GM04504 (cell line): Measurements from ENCODE around the gene SUMO4.

Experiments
- DNase-seq: peaks from one replicate; pipeline ENCODE4 v3.0.0-alpha.2; 2012; ENCODE audit warnings: low read depth

The SUMO4 gene

DNA sequence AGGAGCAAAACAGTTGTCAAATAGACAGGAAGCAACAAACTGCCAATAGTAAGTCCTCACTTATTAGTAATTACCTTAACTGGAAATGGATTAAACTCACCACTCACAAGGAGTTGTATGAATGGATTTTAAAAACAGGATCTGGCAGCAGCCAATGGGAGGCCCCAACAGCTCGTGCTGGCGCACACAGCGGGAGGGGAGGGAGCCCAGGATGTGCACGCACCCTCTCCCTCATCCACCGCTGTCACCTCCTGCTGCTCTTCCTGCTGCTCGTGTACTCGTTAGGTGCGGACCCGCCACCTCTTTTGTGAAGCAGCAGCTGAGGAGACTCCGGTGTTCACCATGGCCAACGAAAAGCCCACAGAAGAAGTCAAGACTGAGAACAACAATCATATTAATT lies at the start of gene SUMO4:
TSS of gene SUMO4 (plus strand) at position 213 of the 400 bp plus-strand sequence. CDS start at position 343, 130 bp downstream.
- DNase-seq: no peak

DNA sequence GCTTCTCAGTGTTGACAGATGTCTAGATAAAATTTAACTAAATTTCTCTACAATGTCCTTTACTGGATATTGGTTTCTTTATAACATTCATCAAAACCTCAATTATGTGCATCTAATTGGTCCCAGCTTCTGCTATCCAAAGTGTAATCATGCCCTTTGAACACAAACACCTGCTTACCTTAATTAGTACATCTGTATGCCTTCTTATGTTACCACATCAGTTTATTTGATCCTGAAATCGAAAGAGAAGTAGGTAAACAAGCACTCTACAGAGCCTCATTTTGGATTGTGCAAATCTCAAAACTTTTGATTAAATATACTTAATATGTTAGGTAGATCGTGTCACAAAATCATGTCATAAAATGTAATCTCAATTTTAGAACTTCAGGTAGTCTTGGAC lies 46.1 kb upstream of the SUMO4 start:
- no peak for DNase-seq

DNA sequence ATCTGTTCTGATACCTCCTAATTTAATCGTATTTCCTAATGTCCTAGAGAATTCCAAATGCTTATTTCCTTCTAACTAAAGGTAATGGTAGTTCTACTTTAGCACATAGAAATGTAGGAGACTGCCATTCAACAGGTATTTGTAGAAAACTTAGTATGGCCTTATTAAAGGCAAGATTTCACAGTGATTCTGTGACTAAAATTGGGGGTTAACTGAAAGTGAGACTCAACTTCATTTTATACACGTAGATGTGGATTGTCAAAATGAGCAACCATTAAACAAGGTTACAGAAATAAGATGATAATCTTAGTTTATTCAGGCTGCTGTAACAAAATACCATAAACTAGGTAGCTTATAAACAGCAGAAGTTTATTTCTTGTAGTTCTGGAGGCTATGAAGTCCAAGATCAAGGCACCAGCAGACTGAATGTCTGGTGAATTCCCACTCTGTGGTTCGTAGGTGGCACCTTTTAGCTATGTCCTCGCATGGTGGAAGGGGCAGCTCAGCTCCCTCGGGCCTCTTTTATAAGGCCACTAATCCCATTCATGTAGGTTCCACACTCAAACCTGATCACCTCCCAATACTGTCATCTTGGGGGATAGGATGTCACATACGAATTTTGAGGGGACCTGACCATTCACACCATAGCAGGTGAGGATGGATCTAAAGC lies 43.8 kb upstream of the SUMO4 start:
- DNase-seq: no peak

DNA sequence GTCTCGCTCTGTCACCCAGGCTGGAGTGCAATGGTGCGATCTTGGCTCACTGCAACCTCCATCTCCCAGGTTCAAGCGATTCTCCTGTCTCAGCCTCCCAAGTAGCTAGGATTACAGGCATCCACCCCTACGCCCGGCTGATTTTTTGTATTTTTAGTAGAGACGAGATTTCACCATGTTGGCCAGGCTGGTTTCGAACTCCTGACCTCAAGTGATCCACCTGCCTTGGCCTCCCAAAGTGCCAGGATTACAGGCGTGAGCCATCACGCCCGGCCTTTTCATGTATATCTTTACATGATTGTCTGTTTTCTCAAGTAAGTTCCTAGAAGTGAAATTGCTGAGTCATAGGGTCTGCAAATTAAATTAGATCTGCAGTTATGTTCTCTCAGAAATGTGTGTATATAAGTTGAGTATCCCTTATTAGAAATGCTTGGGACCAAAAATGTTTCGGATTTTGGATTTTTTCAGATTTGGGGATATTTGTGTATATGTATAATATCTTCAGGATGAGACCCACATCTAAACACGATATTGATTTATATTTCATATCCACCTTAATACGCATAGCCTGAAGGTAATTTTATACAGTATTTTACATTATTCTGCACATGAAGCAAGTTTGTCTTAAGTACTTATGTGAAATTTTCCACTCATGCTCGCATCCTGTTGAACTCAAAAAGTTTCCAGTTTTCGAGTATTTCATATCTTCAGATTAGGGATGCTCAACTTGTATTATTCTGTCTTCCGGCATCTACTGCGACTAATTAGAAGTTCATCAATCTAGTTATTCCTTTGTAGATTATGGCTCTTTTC lies 42.1 kb upstream of the SUMO4 start:
- no peak for DNase-seq

DNA sequence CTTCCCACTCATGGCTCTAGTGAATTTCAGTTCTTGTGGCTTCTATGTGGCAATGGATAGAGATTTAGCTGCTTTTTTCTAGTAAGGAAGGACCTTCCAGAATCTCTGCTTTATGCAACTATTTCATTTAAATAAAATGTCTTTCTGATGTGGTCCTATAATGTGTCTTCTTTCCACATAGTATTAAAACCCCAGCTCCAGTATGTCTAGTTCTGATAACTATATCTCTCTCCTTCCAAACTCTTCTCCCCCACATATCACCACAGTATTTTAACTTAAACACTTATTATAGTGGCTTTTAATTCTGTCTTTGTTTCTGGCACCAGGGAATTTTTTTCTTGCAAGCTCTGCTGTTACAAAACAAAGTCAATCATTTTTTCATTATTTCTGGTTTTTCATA lies 40.6 kb upstream of the SUMO4 start:
- DNase-seq: no peak

DNA sequence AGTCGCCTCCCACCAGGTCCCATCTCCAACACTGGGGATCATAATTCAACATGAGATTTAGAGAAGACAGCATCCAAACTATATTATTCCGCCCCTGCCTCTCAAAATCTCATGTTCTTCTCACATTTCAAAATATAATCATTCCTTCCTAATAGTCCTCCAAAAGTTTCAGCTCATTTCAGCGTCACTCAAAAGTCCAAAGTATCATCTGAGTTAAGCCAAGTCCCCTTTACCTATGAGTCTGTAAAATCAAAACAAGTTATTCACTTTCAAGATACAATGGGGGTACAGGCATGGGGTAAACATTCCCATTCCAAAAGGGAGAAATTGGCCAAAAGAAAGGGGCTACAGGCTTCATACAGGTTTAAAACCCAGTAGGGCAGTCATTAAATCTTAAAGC lies 39.5 kb upstream of the SUMO4 start:
- no peak for DNase-seq

DNA sequence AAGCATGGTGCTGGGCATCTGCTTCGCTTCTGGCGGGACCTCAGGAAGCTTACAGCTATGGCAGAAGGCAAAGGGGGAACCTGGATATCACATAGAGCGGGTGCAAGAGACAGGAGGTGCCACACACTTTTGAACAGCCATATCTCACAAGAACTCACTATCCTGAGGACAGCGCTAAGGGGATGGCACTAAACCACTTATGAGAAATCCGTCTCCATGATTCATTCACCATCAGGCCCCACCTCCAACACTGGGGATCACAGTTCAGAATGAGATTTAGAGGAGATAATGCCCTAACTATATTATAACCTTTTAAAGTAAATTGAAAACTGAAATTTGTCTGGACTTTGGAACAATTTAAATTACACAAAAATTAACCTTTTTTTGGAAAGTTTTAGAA lies 37.8 kb upstream of the SUMO4 start:
- no peak for DNase-seq

DNA sequence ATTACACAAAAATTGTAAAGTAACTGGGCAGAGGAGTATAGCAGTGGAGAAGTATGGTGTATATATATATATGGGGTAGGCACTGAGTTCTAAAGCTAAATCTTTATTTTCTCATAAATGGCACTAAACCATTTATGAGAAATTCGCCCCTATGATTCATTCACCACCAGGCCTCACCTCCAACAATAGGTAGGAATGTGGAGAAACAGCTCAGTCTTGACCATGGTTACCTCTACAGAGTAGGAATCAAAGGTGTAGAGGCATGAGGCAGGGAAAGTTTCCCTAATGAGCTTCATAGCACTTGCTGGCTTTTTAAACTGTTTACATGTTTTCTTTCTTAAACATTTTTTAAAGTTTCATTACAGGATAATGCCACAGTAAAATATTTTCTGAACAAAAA lies 36.9 kb upstream of the SUMO4 start:
- no peak for DNase-seq

DNA sequence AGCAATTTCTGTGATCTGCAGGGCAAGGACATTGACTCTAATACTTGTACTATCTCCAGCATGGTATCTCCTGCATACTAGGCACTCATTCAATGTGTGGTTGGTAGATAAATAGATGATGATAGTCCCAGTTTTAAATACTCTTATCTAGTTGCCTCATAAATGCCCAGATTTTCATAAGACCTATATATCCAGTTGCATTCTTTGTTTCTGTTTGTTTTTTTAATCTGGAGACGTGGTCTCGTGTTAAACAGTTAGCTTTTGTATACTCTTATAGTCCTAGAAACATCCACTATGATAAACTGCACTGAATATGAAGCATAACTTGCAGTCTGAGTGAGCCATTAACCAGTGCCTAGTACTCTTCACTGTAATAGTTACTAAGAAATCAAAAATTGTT lies 35.5 kb upstream of the SUMO4 start:
- no peak for DNase-seq

DNA sequence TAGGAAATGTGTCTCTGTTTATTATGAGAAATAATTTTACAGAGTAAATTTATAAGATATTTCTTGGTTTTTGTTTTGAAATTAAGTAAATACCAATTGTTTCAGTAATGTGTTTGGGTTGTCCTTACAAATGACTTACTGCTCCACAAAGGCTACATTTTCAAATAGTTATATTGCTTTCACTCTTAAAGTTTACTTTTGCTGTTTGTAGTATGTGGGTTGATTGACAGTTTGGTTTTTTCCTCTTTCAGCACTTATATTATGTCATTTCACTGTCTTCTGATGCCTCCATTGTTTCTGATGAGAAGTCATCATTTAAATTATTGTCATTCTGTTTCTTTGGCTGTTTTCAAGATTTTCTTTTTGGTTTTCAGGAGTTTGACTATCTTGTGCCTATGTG lies 34.9 kb upstream of the SUMO4 start:
- DNase-seq: no peak

DNA sequence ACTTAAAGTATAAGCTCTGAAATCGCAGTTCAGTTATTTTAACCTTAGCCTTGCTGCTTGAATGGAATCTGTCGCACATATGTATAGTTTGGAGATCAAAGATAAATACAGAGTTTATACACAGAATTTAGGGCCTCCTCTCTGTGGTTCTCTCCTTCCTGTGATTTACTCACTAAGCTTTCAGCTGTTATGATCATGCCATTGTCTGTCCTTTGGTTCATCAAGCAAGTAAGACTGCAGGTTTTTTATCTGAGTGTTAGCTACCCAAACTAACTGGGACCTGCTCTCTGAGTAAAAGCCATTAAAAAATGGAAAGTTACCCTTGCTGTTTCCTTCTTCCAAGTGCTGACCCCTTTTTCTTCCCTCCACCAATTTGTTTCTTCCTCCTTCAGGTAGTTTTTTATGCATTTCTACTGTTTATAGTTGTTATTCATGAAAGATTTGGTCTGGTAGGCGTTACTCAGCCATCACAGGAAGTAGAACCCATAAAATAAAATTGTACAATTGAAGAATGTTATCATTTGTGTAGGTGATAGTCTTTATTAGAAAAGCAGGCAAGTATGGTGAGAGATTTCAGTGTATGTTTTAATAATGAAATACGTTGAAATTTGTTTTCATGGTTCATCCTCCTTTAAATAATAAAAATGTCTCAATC lies 33.7 kb upstream of the SUMO4 start:
- DNase-seq: no peak

DNA sequence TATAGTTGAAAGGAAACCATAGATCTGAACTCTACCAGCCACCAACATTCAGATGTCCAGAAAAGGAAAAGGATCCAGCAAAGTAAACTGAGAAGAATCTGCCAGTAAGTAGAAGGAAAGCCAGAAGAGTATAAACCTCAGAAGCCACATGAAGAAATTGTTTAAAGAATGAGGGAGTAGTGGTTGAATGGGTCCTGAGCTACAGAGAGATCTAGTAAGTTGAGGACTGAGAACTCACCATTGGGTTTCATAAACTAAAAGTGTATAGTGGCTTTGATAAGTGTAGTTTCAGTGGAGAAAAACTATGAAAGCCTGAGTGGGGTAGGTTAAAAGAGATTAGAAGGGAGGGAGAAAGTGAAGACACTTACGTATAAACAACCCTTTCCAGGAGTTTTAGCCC lies 32.0 kb upstream of the SUMO4 start:
- DNase-seq: no peak

DNA sequence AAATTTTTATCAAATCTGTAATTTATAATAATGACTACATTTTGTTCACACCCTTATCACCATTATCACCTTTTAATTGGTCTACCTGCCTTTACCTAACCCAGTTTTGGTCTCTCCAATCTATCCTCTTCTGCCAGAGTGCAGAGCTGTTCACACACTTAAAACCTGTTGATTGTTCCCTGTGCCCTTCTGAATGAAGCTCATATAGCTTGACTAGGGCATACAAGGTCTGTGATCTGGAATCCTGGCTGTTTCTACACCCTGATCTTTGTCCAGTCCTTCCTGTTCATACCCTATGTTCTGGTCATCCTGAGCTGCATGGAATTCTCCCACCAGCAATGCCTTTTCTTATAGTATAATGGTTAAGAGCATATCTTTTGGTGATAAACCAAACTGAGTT lies 28.9 kb upstream of the SUMO4 start:
- no peak for DNase-seq

DNA sequence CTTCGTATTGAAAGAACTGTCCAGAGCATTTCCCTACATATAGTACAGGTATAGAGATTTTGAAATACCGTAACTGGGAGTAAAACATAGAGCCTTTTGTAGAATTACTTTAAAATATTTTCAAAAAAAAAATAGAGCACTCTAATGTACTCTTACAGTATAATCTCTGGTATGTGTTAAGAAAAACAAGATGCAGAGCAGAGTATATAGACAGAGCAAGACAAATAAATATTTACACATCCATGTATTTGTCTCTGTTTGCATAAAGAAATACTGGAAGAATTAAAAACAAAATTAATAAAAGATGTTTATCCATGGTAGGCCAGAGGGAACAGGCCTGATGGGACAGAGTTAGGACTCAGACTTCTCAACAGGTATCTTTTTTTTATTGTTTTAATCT lies 28.0 kb upstream of the SUMO4 start:
- no peak for DNase-seq

DNA sequence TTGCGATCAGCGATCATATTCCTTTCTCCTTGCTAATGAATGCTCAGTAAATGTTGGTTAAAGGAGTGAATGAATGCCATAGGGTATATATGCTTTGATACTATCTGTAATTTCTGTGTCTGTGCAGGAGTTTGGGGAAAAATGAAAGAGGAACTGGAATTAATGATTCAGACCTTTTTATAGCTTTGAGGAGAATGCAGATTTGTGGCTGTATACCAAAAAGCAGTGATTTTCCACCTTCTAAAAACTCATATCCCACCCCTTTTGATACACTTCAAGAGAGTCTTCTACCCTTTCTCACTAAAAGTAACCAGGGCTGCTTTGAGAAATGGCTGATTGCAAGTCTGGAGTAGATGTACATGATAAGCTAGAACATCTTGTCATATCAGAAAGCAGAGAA lies 26.6 kb upstream of the SUMO4 start:
- DNase-seq: no peak

DNA sequence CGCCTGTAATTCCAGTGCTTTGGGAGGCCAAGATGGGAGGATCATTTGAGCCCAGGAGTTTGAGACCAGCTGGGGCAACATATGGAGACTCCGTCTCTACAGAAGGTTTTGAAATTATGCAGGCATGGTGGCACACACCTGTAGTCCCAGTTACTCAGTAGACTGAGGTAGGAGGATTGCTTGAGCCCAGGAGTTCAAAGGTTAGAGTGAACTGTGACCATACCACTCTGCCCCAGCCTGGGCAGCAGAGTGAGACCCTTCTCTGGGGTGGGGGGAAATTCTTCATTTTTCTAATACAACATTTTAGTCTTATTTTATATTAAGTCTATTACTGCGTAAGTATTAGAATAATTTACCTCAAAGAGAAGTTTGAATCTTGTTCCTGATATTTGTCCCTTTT lies 20.1 kb upstream of the SUMO4 start:
- no peak for DNase-seq

DNA sequence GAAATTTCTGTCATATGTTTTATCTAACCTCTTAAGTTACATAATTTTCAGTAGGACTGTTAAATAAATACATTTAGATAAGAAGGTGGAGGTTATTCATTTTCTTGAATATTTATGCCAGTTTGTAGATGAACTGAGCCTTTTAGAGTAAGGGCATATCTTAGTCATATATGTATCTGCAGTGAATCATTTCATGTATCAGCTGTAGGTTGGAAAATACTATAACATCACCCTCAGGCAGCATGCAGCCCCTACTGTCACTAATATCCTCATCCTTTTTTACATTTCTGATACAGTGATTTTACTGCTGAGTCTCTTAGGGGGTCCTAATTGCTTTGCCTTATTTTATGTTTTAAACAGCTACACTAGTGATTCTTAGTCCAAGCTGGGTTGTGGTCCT lies 19.5 kb upstream of the SUMO4 start:
- no peak for DNase-seq

DNA sequence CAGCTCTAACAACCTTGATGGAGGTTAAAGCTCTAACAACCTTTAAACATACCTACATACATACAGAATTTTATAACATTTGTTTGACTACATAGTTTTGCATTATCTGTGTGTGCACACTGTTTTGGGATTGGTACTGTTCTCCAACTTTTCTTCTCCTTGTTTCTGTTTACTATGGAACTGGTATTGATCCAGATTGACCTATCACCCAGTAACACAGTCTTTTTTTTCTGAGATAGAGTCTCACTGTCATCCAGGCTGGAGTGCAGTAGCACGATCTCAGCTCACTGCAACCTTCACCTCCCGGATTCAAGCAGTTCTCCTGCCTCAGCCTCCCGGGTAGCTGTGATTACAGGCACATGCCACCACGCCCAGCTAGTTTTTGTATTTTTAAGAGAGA lies 16.7 kb upstream of the SUMO4 start:
- DNase-seq: no peak

DNA sequence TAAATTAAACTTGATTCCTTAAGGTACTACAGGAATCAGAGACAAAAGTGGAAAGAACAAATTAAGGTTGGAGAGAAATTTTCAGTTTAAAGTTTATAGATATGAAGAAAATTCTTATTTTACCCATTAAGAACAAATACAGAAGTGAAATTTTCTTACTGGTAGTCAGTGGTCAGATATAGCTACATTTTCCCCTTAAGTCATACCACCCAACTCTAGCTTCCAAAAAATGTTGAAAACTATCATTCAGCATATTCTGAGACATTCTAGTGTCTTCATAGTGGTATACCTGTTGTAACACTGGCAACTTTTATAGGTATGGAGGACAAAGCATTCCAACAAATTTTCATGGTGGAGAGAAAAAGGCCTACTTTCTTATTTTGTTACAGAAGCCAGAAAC lies 15.6 kb upstream of the SUMO4 start:
- no peak for DNase-seq

DNA sequence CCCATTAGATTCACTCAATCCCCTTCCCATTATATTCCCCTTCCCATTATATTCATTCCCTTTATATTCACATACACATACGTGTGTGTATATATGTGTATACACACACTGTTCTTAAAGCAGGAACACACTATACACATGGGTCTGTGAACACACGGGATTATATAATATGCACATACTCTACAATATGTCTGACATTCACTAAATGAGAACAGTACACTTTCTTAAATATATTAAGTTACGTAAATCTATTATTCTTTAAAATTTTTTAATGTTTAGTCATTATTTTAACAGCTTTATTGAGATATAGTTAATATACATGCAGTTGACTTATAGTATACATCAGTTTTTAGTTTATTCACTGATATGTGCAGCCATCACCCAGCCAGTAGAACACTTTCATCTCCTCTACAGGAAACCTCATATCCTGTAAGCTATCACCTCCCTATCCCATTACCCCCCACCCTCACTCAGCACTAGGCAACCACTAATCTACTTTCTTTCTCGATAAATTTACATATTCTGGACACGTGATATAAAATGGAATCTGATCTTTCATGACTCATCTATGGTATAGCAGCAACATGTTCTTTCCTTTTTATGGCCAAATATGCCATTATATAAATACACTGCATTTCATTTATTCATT lies 13.9 kb upstream of the SUMO4 start:
- DNase-seq: no peak

DNA sequence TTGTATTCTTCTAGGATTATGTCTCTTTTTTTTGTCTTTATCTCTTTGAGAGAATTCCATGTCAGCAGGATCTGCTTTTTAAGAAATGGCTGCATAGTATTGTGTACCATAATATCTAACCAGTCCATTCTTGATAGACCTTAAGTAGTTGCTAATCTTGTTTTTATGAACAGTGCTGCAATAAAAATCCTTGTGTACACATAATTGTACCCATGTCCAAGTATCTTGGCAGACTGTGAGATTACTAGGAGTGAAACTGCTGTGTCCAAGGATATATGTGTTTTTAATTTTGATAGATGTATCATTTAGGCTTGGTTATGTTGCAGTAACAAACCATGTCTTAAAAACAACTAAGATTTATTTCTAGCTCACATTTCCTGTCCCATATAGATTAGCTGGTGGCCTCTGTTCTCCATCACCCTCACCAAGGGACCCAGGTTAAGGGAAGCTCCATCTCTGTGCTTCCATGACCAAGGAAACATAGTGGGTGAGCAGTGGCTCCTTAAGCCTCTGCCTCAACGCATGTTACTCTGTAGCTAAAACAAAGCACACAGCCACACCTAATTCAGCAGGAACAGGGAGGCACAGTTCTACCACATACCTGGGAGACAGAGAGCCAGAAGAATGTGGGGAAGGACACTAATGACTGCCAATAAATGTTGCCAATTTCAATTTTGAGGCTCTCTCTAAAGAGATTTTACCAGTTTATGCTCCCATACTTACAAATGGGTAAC lies 12.1 kb upstream of the SUMO4 start:
- DNase-seq: no peak
